Measurements from ENCODE around the gene COL5A2.

The COL5A2 gene

DNA sequence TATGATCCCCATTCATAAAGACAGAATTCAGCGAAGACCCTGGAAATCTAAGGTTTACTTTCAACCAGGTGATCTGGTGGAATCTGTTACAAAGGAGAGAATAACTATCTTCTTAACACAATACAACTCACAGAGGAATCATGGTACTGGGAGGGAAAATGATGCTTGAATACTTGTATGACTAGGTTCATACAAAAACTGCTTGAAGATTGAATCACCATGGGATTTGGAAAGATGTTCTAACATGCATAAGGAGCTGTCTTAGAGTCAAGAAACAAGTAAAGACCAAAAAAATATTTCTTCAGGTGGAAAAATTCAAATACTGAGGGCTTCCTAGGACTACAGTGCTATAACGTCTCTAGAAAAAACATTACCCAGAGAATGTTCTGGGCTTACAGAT, 32.2 kb downstream of the COL5A2 start:
- in situ Hi-C loops (cut with MboI; ENCODE audit: low sequenced_read_pairs, unreplicated experiment), result loop anchor here (25.0 kb wide), 1 partner anchor 265 kb away; no protein-coding TSS in a partner anchor
- no peak for DNase-seq (ENCODE audit: low spot score)
- TF ChIP-seq, protein P1, sequence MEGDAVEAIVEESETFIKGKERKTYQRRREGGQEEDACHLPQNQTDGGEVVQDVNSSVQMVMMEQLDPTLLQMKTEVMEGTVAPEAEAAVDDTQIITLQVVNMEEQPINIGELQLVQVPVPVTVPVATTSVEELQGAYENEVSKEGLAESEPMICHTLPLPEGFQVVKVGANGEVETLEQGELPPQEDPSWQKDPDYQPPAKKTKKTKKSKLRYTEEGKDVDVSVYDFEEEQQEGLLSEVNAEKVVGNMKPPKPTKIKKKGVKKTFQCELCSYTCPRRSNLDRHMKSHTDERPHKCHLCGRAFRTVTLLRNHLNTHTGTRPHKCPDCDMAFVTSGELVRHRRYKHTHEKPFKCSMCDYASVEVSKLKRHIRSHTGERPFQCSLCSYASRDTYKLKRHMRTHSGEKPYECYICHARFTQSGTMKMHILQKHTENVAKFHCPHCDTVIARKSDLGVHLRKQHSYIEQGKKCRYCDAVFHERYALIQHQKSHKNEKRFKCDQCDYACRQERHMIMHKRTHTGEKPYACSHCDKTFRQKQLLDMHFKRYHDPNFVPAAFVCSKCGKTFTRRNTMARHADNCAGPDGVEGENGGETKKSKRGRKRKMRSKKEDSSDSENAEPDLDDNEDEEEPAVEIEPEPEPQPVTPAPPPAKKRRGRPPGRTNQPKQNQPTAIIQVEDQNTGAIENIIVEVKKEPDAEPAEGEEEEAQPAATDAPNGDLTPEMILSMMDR (IDR thresholded peaks at IDR 0.05; ENCODE audit: borderline replicate concordance, control extremely low read depth, extremely low read depth, insufficient read depth, missing control alignments), result no peak

- TF ChIP-seq, protein P1 (IDR thresholded peaks at IDR 0.05; ENCODE audit: borderline replicate concordance, control extremely low read depth, extremely low read depth, insufficient read depth, missing control alignments), result no peak
- no peak for DNase-seq (ENCODE audit: low spot score)
- in situ Hi-C loops (cut with MboI; ENCODE audit: low sequenced_read_pairs, unreplicated experiment), result loop anchor here (25.0 kb wide), 1 partner anchor 266 kb away; no protein-coding TSS in a partner anchor
Observed at GRCh38 chr2:189146553-189146952, 33.0 kb downstream of the COL5A2 start.

DNA sequence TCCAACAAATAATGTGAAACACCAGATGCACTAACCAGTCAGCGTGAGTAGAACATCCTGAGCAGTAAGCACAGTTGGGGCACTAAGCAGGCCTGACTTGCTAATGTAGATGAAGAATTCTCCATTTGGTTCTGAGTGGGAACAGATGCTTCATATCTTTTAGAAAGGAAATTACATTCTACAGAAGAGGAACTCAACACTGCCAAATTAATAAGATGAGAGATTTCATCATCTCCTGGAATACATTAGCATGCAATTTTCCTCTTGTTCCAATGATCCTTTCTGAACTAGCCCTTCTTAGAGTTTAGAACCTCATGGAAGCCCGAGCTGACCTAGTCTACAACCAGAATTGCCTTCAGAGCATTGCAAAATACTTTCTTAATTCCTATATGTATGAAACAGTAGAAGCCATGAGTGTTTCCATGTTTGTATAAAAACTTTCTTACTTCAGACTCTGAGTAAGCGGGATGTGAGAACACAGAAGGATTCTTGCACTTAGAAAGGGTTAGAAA, 34.8 kb downstream of the COL5A2 start:
- in situ Hi-C loops (cut with MboI; ENCODE audit: low sequenced_read_pairs, unreplicated experiment), result loop anchor here (25.0 kb wide), 1 partner anchor 268 kb away; no protein-coding TSS in a partner anchor
- no peak for DNase-seq (ENCODE audit: low spot score)
- TF ChIP-seq, protein P1 (IDR thresholded peaks at IDR 0.05; ENCODE audit: borderline replicate concordance, control extremely low read depth, extremely low read depth, insufficient read depth, missing control alignments), result no peak

DNA sequence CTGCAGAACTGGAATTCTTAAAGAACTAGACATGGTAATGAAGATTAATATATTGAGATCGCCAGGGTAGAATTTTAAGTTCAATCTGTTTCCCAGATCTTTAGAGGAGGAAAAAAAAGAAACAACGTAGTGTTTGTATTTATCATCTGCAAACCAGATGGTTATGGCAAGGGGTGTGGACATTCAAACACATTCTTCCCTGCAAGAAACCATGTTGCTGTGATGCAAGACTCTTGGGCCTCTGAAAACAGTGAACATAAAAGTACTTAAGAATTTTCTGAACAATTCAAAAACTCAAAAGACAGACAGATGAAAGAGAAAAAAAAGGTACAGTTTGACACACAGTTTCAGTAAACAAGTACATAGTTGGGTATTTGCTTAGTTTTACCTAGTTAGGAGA, 35.6 kb downstream of the COL5A2 start:
- no peak for DNase-seq (ENCODE audit: low spot score)
- in situ Hi-C loops (cut with MboI; ENCODE audit: low sequenced_read_pairs, unreplicated experiment), result loop anchor here (25.0 kb wide), 1 partner anchor 268 kb away; no protein-coding TSS in a partner anchor
- TF ChIP-seq, protein P1 (IDR thresholded peaks at IDR 0.05; ENCODE audit: borderline replicate concordance, control extremely low read depth, extremely low read depth, insufficient read depth, missing control alignments), result no peak

DNA sequence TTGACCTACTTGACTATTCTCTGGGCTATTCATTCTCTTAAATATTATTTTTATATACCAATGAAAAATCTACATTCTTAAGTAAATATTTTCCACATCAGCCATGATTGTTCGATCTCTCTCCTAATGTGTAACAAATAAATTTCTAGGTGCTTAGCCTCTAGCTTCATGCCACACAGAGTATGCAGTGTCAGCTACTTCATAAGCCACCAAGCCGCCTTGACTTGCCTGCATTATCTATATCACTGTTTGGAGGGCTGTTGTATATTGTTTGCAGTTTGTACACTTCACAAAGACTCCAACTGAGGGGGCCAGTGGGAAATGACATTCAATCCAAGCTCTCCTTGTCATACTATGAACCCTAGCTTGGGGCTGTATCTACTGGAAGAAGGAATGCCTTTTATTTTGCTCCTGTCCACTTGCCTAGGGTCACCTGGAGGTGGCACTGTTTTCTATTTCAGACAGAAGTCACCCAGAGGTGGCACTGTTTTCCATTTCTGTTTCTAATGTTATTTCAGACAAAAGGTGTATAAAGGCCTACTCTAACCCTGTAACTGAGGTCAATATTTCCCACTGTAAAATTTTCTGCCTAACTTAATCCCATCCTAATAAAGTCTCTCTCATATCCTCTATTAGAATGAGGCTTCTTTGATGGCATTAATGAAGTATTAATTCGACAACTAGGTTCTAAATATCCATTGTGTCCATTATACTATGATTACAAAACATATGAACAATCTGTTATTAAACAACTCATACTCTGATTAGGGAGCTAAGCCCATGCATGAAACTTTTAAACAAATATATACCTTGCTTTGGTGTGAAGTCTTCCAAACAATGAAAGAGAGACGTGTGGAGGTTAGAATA, 36.4 kb downstream of the COL5A2 start:
- TF ChIP-seq, protein P1 (IDR thresholded peaks at IDR 0.05; ENCODE audit: borderline replicate concordance, control extremely low read depth, extremely low read depth, insufficient read depth, missing control alignments), result peak; percentile 85
- peak; percentile 28 for DNase-seq (ENCODE audit: low spot score)
- in situ Hi-C loops (cut with MboI; ENCODE audit: low sequenced_read_pairs, unreplicated experiment), result loop anchor here (25.0 kb wide), 1 partner anchor 269 kb away; no protein-coding TSS in a partner anchor

DNA sequence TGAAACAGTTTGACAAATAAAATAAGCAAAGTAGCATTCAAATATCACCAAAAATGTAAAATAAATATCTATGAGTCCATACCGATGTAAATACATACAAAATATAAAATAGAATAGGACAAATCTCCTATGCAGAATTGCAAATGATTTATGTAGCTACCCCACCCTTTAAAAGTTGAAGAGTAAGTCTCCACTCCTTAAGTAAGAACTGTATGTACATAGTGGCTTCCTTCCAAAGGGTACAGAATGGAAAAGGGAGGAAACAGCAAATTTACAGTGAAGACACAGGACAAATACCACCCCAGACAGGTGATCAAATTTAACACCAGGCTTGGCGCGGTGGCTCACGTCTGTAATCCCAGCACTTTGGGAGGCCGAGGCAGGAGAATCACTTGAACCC, 40.8 kb downstream of the COL5A2 start:
- in situ Hi-C loops (cut with MboI; ENCODE audit: low sequenced_read_pairs, unreplicated experiment), result loop anchor here (25.0 kb wide), 1 partner anchor 274 kb away; no protein-coding TSS in a partner anchor
- TF ChIP-seq, protein P1 (IDR thresholded peaks at IDR 0.05; ENCODE audit: borderline replicate concordance, control extremely low read depth, extremely low read depth, insufficient read depth, missing control alignments), result no peak
- no peak for DNase-seq (ENCODE audit: low spot score)
